Stimulated activated CD8-positive, alpha-beta memory T cell treated with anti-CD3 and anti-CD28 coated beads, Interleukin-15, amount 100 ng/mL, for 1 hour (primary cell): ENCODE data around the gene GRIN1.

Source experiments
- DNase-seq: peaks from one replicate; pipeline ENCODE4 v3.0.0-alpha.2; 2020; ENCODE audit warnings: low read depth

Gene GRIN1

GRCh38 chr9:137178201-137178938 lies 39.4 kb downstream of the GRIN1 start:
- no peak for DNase-seq

- DNase-seq, result no peak
Observed at GRCh38 chr9:137178939-137179630, 40.1 kb downstream of the GRIN1 start.

GRCh38 chr9:137179761-137180160 lies 40.8 kb downstream of the GRIN1 start:
- no peak for DNase-seq

- no peak for DNase-seq
Observed at GRCh38 chr9:137180491-137180890, 41.5 kb downstream of the GRIN1 start.

DNA sequence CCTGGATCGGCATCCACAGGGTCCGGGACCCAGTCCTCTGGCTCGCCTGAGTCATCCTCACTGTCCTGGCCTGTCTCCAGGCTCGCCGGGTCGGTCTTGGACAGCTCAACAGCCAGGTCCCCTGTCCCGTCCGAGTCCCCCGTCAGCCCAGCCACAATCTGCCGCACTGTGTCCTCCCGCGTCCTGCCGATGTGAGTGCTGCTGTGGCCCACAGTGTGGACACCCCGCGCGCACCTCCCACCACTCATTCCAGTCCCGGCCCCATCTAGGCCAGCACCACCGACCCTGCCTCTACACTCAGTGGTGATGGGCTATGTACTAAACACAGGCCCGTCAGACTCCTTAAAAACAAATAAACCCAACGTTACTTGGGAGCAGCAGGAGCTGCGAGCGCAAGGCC lies 42.7 kb downstream of the GRIN1 start:
- no peak for DNase-seq

DNA sequence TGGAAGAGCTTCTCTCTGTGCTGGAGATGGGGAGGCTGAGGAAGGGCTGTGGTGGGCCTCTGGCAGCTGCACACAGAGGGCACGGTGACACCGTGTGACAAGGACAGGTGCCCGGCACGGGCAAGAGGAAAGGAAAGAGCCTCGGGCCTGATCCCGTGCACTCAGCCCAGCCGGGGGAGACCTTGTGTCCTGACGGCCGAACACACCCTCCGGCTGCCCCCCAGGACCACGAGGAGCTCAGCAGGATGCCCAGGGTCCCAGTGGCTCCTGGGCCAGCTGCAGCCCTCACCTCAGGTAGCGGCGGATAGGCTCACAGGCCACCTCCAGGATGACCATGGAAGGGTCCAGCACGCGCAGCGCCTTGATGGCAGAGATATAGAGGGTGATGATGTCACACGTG lies 43.9 kb downstream of the GRIN1 start:
- no peak for DNase-seq

DNA sequence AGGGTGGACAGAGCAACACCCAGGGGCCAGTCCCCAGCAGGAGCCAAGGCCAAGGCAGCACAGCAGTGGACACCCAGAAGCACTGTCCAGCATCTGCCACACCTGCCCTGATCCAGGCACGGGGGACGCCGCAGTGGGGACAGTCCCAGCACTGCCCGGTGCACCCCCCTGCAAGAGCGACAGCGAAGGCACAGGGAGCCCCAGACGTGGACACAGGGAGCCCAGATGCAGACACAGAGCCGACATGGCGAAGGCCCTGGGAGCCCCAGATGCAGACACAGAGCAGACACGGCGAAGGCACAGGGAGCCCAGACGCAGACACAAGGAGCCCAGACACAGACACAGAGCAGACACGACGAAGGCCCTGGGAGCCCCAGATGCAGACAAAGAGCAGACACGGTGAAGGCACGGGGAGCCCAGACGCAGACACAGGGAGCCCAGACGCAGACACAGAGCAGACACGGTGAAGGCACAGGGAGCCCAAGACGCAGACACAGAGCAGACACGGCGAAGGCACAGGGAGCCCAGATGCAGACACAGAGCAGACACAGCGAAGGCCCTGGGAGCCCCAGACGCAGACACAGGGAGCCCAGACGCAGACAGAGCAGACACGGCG lies 45.1 kb downstream of the GRIN1 start:
- DNase-seq, result no peak

DNA sequence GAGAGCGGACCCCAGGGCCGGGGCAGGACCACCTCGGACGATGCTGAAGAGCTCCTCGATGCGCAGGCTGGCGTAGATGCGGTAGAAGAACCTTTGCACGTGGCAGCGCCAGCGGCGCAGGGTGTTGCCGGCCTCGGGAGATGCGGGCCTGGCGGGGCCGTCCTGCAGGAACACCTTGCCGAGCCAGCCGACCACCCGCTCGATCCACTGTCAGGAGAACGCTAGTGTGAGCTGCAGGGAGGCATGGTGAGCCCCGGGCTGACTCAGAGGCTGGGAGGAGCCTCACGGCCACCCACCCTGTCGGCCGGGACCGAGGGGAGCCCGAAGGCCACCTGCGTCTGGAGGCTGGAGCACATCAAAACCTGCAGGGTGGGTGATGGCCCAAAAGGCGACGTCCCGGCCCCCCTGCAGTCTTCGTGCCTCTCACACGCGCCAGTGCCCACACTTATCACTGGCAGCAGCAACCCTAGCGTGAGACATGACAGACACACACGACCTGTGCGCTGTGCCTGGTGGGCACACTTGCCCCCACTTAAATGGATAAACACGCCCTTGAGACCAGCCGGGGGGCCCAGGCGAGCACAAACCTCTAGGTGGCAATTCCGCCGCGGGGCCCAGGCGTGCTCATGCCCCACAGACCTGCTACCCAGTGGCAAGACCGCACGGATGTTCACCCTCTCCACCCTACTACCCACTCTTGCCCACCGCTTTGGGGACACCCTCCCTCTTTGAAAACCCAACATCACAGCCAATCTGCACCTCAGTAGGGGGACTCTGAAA lies 46.1 kb downstream of the GRIN1 start:
- DNase-seq, result no peak

DNA sequence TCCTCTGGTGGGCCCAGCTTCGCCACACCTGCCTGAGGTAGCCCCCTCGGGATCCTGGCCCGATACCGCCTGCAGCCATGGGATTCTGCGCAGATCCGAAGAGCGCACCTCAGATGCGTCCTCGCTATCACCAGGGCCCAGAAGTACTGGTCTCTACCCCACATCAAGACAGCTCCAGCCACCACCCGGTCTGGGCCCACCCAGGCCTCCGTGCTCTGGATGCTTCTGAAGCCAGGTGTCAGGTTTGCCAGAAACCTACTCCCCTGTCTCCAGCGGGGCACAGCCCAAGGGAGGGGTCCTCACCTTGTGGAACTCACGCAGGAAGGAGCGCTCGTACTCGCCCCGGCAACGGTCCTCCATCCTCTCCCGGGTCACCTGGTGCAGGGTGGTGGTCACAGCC lies 47.0 kb downstream of the GRIN1 start:
- DNase-seq, result no peak

DNA sequence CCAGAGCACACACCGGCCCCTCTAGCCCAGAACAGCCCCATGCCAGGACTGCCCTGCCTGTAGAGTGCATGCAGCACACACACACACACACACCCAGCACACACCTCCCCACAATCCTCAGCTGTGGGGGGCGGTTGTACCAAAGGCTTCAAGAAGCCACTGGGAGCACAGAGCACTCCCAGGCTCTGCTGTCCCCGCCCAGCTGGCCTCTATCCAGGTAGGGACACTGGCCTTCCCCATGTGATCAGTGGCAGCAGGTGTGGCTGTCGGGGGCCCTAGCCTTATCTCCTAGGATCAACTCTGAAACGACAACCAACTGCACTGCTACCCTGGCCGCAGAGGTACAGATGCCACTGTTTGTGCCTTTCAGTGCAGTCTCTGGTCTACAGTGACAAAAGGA lies 47.4 kb downstream of the GRIN1 start:
- no peak for DNase-seq

- DNase-seq, result no peak
Observed at GRCh38 chr9:137187386-137187785, 48.4 kb downstream of the GRIN1 start.

DNA sequence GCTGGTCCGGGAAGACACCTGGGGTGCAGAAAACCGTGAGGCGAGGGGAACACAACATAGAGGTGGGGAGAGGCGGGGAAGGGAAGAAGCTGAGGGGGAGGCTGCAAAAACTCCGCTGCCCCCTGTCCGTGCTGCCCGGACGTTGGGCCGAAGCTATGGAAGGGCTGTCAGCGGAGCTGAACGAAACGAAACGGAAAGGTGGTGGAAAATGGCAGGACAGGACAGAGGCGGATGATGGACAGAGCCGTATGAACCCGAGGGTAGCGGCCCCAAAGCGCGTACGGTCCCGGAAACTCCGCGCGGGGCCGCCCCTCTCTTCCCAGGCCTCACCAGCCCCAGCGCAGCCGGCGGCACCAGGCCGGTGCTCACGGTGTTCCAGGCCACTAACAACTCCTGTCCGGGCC lies 49.1 kb downstream of the GRIN1 start:
- no peak for DNase-seq

GRCh38 chr9:137188490-137189296 lies 49.7 kb downstream of the GRIN1 start, which contains the start of the genes ANAPC2 and SSNA1:
Gene ANAPC2 (minus strand): TSS chr9:137188560. CDS start chr9:137188532, 28 bp downstream.
Gene SSNA1 (plus strand): TSS chr9:137188676. CDS start chr9:137188727, 51 bp downstream.
- DNase-seq, result peak; percentile 85

DNA sequence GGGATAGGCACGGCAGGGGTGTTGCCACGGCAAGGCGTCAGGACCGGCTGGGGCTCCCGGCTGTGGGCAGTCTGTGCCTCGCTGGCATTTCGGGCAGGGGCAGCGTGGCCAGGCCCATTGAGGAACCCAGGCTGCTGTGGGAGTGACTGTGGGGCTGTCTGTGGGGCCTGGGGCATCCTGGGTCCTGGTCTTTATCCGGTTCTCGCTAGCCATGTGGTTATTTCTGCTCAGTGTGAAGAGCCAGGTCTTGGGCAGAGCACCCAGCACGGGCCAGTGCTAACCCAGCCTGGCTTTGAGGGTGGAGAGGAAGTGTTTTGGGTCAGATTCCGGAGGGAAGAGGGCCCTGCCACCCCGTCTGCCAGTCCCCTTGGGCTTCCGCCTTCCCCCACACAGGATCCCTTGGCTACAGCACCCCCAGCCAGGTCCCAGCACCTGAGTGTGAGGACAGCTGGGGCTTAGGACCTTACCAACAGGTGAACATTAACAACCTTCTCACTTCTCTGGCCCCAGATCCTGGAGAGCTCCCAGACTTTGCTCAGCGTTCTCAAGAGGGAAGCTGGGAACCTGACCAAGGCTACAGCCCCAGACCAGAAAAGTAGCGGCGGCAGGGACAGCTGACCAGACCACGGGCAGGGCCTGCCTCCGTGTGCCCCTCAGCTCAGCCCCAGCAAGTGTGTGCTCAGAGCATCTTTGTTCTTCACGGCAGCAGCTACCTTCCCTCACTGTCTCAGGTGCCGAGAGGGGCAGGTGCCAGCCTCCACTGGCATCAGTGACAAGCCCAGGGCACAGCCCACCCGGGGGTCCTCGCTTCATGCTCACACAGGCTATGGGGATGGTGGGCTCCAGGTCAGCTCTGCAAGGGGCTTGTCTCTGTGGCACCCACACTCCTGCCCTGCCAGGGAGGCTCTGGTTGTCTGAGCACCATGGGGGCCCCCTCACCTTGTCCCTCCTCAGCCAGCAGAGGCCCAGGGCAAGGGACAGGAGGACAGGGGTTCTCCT lies 50.6 kb downstream of the GRIN1 start:
- DNase-seq, result no peak

- no peak for DNase-seq
Observed at GRCh38 chr9:137190315-137190856, 51.4 kb downstream of the GRIN1 start.

DNA sequence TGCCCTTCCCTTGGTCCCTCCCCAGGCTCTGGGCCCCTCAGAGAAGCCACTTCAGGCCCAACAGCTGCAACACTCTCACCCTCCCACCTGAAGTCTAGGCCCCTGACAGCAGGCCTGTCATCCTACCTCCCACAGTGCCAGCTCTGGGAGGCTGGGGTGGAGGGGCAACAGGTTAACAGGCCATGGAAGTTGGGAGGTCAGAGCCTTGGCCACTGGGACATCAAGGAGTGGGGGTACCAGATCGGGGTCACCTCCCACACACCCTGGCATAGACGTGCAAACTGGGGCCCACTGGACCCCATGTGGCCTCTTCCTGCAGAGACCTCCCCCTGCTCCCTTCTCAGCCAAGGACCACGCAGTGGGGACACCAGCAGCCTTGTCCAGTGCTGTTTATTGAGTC lies 52.3 kb downstream of the GRIN1 start:
- no peak for DNase-seq

- no peak for DNase-seq
Observed at GRCh38 chr9:137191691-137192447, 52.9 kb downstream of the GRIN1 start.

DNA sequence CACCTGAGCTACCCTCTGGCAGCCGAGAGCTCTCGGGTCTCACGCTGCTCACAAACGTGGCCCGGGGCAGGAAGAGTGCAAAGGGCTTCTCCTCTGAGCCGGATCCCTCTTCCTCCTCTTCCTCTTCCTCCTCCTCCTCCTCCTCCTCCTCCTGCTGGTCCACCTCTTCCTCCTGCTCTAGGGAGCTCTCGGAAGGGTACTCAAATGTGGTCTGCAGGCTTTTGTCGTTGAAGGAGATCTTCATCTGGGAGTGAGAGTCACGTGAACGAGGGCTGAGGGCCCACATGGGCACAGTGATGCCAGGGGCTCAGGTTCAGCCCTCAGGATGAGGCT lies 53.5 kb downstream of the GRIN1 start:
- DNase-seq, result no peak

DNA sequence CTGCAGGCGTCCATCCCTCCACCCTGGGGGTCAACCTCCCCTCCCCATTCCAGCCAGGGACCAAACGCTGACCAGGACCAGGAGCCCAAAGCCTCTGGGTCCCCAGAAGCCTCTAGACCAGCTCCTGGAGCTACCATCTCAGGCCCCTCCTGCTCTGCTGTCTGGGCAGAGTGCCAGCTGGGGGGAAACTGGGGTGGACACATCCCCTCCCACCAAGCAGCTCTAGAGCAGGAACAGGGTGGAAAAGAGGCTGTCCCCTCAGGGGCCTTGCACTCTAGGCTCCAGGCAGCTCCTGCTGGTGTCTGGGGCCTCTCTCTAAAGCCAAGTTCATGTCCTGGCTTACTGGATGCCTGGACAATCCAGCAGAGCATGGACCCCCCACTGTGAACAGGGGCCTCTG lies 53.9 kb downstream of the GRIN1 start:
- DNase-seq, result no peak
